Mammary epithelial cell (primary cell): ENCODE results near the gene FAF2.

ENCODE experiments used
- EZH2 ChIP-seq: IDR thresholded peaks from 2 replicates; pipeline ENCODE4 v1.6.1; 2012; ENCODE audit warnings: low read length, inconsistent platforms, borderline replicate concordance
- TF ChIP-seq, protein P1 (sequence below), 2 donors: IDR thresholded peaks in 1 of 2; conservative IDR thresholded peaks in 1 of 2; 2 replicates each; pipeline ENCODE4 v1.5.1; 2011 to 2012; ENCODE audit warnings: inconsistent platforms in 2 of 2, low read length in 2 of 2, mild to moderate bottlenecking in 2 of 2, control low read depth in 1 of 2, low read depth in 1 of 2; ENCODE audit not compliant: insufficient read depth in 1 of 2; ENCODE audit errors: extremely low read depth in 1 of 2

DNA sequence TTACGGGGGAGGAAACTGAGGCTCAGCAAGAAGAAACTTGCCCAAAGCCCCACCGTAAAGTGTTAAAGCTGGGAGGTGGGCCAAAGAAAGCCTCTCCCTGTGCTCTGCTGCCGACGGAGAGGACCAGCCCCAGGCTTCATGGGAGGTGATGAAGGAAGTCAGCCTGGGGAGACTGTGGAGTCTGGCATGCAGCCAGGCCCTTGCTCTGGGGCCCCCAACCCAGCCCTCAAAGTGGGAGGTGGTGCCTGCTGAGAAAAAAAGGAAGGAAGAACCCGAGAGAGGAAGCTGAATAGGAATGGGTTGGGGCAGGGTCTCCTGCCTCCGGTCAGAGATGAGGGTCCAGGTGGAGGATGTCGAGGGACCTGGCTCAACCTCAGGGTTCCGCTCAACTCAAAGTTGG lies 85.2 kb downstream of the FAF2 start:
- TF ChIP-seq, protein P1, sequence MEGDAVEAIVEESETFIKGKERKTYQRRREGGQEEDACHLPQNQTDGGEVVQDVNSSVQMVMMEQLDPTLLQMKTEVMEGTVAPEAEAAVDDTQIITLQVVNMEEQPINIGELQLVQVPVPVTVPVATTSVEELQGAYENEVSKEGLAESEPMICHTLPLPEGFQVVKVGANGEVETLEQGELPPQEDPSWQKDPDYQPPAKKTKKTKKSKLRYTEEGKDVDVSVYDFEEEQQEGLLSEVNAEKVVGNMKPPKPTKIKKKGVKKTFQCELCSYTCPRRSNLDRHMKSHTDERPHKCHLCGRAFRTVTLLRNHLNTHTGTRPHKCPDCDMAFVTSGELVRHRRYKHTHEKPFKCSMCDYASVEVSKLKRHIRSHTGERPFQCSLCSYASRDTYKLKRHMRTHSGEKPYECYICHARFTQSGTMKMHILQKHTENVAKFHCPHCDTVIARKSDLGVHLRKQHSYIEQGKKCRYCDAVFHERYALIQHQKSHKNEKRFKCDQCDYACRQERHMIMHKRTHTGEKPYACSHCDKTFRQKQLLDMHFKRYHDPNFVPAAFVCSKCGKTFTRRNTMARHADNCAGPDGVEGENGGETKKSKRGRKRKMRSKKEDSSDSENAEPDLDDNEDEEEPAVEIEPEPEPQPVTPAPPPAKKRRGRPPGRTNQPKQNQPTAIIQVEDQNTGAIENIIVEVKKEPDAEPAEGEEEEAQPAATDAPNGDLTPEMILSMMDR (conservative IDR thresholded peaks at IDR 0.05 in 1 of 2, IDR thresholded peaks at IDR 0.05 in 1 of 2; ENCODE audit: extremely low read depth in 1 of 2, insufficient read depth in 1 of 2, low read depth in 1 of 2, low read length in 2 of 2): no peak
- TF ChIP-seq EZH2: no peak
